RWPE2 (cell line): Measurements from ENCODE around the gene EVPL.
"Not testable (repeated sequence)": the region's sequence is repeated elsewhere in the genome, so short reads cannot be mapped to it uniquely, and the experiment has no call there.

Experiments
- ATAC-seq: fragments of 200-7000 bp; cut with Tn5 transposase; 3 replicates; pipeline ENCODE4 v1.9.1; 2021; ENCODE audit warnings: low read depth
- DNase-seq: peaks from one replicate; pipeline ENCODE4 v3.0.0-alpha.2; 2020; ENCODE audit warnings: low spot score
- H3K27ac ChIP-seq: fragments of 450-650 bp; 2 replicates; pipeline ENCODE4 v1.5.1; 2017; ENCODE audit warnings: mild to moderate bottlenecking; ENCODE audit not compliant: poor library complexity, severe bottlenecking
- H3K27me3 ChIP-seq: fragments of 250-450 bp; sonication (Bioruptor Pico); 2 replicates; pipeline ENCODE4 v1.5.1; 2021; ENCODE audit warnings: mild to moderate bottlenecking, moderate library complexity; ENCODE audit not compliant: insufficient read depth, poor library complexity, severe bottlenecking
- H3K36me3 ChIP-seq: fragments of 250-450 bp; sonication (Bioruptor Pico); 2 replicates; pipeline ENCODE4 v1.5.1; 2020; ENCODE audit warnings: low read depth, mild to moderate bottlenecking, moderate library complexity
- H3K4me1 ChIP-seq: fragments of 250-450 bp; sonication (Bioruptor Pico); 2 replicates; pipeline ENCODE4 v1.5.1; 2021; ENCODE audit warnings: mild to moderate bottlenecking, moderate library complexity; ENCODE audit not compliant: insufficient read depth, poor library complexity, severe bottlenecking
- H3K4me3 ChIP-seq: fragments of 250-450 bp; sonication (Bioruptor Pico); 2 replicates; pipeline ENCODE4 v1.5.1; 2021; ENCODE audit warnings: mild to moderate bottlenecking, moderate library complexity; ENCODE audit not compliant: severe bottlenecking
- H3K9me3 ChIP-seq: fragments of 250-450 bp; sonication (Bioruptor Pico); 2 replicates; pipeline ENCODE4 v1.5.1; 2021; ENCODE audit warnings: mild to moderate bottlenecking, moderate library complexity; ENCODE audit not compliant: severe bottlenecking
- CTCF ChIP-seq: fragments of 450-650 bp; IDR thresholded peaks from one replicate; pipeline ENCODE4 v1.5.1; 2017; ENCODE audit warnings: mild to moderate bottlenecking, moderate library complexity; ENCODE audit not compliant: poor library complexity, severe bottlenecking

Gene EVPL

GRCh38 chr17:76048025-76048605, 21.0 kb upstream of the EVPL start:
- peaks cover 92% of the 10 kb centered on the region for H3K36me3 ChIP-seq
- no peak overlapping the region for H3K27ac ChIP-seq
- no peak for TF ChIP-seq CTCF
- H3K27me3 ChIP-seq: no peaks in the 10 kb centered on the region
- H3K9me3 ChIP-seq: no peaks in the 10 kb centered on the region
- DNase-seq (no peak), ATAC-seq (no peak)
- no peaks in the 10 kb centered on the region for H3K4me1 ChIP-seq
- H3K4me3 ChIP-seq: no peak overlapping the region

GRCh38 chr17:76046064-76046463, 19.0 kb upstream of the EVPL start:
- no peaks in the 10 kb centered on the region for H3K9me3 ChIP-seq
- ATAC-seq: no peak; the same call in 2 of the 3 replicates
- no peak for DNase-seq

GRCh38 chr17:76044475-76045007, 17.4 kb upstream of the EVPL start:
- H3K27me3 ChIP-seq, H3K4me1 ChIP-seq, H3K27ac ChIP-seq, DNase-seq, H3K4me3 ChIP-seq, H3K9me3 ChIP-seq, ATAC-seq: not testable (repeated sequence)
- H3K36me3 ChIP-seq: peaks cover 97% of the 10 kb centered on the region

More at GRCh38 chr17:76046064-76046463, 19.0 kb upstream of the EVPL start:
- Histone ChIP-seq H3K4me1 (no peaks in the 10 kb centered on the region), H3K27me3 (no peaks in the 10 kb centered on the region), H3K36me3 (peaks cover 97% of the 10 kb centered on the region), H3K27ac (no peak overlapping the region), H3K4me3 (no peak overlapping the region)
- TF ChIP-seq CTCF: no peak

GRCh38 chr17:76042868-76043267, 15.8 kb upstream of the EVPL start:
- not testable (repeated sequence) for H3K27me3 ChIP-seq, H3K4me1 ChIP-seq, H3K9me3 ChIP-seq, DNase-seq, H3K4me3 ChIP-seq, ATAC-seq, H3K27ac ChIP-seq
- H3K36me3 ChIP-seq: peaks cover 92% of the 10 kb centered on the region

GRCh38 chr17:76040376-76040775, 13.3 kb upstream of the EVPL start:
- no peaks in the 10 kb centered on the region for H3K9me3 ChIP-seq
- ATAC-seq (no peak), DNase-seq (no peak)
- TF ChIP-seq CTCF: no peak
- peaks cover 68% of the 10 kb centered on the region for H3K36me3 ChIP-seq
- H3K27ac ChIP-seq: no peak overlapping the region
- H3K4me3 ChIP-seq: no peak overlapping the region
- H3K27me3 ChIP-seq: no peaks in the 10 kb centered on the region
- no peaks in the 10 kb centered on the region for H3K4me1 ChIP-seq

GRCh38 chr17:76039121-76039520, 12.0 kb upstream of the EVPL start:
- H3K4me1 ChIP-seq: no peaks in the 10 kb centered on the region
- TF ChIP-seq CTCF: no peak
- H3K9me3 ChIP-seq: no peaks in the 10 kb centered on the region
- DNase-seq (no peak), ATAC-seq (no peak)
- H3K27me3 ChIP-seq: no peaks in the 10 kb centered on the region
- H3K4me3 ChIP-seq: no peak overlapping the region
- no peak overlapping the region for H3K27ac ChIP-seq
- peaks cover 57% of the 10 kb centered on the region for H3K36me3 ChIP-seq
